Stimulated activated naive CD8-positive, alpha-beta T cell treated with anti-CD3 and anti-CD28 coated beads, Interleukin-15, Interleukin-2, amounts not matched to agents 100 ng/mL and 50 ng/mL, for 24 hours (primary cell): ENCODE measurements around the gene UBE2J2.

ENCODE experiments used
- H3K27ac Mint-ChIP-seq: one replicate; pipeline ENCODE4 v1.8.0; 2021; ENCODE audit warnings: mild to moderate bottlenecking, mixed read lengths
- H3K27me3 Mint-ChIP-seq: one replicate; pipeline ENCODE4 v1.8.0; 2021; ENCODE audit warnings: mixed read lengths
- H3K36me3 Mint-ChIP-seq: one replicate; pipeline ENCODE4 v1.8.0; 2021; ENCODE audit warnings: low read depth, mixed read lengths
- H3K4me1 Mint-ChIP-seq: one replicate; pipeline ENCODE4 v1.8.0; 2021; ENCODE audit warnings: low read depth, mixed read lengths
- H3K4me3 Mint-ChIP-seq: one replicate; pipeline ENCODE4 v1.8.0; 2021; ENCODE audit warnings: mild to moderate bottlenecking, mixed read lengths
- H3K9me3 Mint-ChIP-seq: one replicate; pipeline ENCODE4 v1.8.0; 2021; ENCODE audit warnings: mixed read lengths

Gene UBE2J2

DNA sequence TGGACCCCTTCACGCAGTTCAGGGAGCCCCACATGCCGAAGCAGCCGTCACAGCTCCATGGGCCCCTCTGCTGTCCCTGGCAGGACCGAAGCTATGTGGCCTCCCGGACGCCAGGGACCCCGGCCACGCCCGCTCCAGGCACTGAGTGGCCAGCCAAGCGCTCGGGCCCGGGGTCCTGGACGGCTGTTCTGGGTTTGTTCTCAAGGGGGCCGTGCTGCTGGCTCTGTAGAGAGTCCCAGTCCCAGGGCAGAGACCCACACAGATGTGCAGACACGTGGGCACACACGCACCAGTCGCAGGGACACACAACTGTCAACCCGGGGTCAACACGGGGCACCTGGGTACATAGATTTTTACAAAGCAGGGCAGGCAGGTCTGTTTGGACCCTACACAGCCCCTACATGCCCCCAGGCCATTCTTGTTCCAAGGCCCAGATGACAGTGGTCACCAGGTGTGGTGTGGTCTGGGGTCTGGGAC is 34.9 kb downstream of the UBE2J2 start:
- Mint-ChIP-seq H3K36me3 (peaks cover 10% of the 10 kb centered on the region), H3K4me3 (no peak overlapping the region), H3K27ac (no peak overlapping the region), H3K4me1 (peaks cover 10% of the 10 kb centered on the region), H3K9me3 (no peaks in the 10 kb centered on the region), H3K27me3 (no peaks in the 10 kb centered on the region)

- Mint-ChIP-seq H3K4me1 (peaks cover 15% of the 10 kb centered on the region), H3K36me3 (peaks cover 15% of the 10 kb centered on the region), H3K4me3 (no peak overlapping the region), H3K27ac (no peak overlapping the region), H3K27me3 (no peaks in the 10 kb centered on the region), H3K9me3 (no peaks in the 10 kb centered on the region)
Observed at GRCh38 chr1:1237874-1238701, 35.6 kb downstream of the UBE2J2 start.

DNA sequence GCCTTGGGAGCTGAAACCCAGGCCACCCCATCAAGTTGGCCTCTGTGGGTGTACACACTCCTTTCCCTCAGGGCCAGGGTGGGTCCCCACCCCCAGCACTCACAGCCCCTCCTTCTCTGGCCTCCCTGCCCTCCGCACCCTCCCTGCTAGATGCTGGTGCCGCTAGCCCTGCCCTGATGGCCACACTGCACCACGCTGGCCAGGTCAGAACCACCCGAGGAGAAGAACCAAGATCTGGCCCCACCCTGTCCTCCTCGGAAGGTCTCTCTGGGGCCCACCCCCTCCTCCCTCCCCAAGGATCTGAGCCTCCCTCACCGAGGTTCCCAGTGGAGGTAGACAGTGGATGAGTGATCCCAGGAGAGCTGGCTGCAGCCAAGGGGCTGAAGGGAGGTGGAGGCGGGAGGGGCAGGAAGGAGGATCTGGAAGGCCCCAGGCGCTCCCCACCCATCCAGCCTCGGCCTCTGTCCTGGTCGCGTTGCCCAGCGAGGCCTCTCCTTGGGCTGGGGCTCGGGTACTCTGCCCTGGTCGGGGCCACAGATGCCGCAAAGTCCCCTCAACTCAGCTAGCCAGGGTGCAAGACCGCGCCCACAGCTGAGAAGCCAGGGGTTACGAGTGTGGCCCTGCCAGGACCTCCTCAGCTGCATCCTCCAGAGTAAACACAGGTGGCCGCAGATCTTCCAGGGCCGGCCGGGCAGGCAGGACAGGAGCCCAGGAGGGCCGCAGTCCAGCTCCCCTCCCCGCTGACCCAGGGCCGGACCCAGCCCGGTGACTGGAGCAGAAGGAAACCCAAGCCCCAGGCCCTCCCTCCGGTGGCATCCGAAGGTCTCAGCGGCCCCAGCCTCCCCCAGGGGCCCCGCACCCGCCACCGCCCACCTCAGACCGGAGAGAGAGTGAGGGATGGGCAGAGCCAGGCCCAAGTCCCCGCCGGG is 36.4 kb downstream of the UBE2J2 start:
- Mint-ChIP-seq H3K27ac (no peak overlapping the region), H3K9me3 (no peaks in the 10 kb centered on the region), H3K4me3 (no peak overlapping the region)

GRCh38 chr1:1236176-1236763 is 37.4 kb downstream of the UBE2J2 start:
- H3K27me3 Mint-ChIP-seq: no peaks in the 10 kb centered on the region
- no peak overlapping the region for H3K27ac Mint-ChIP-seq
- H3K36me3 Mint-ChIP-seq: peaks cover 15% of the 10 kb centered on the region
- no peak overlapping the region for H3K4me3 Mint-ChIP-seq
- H3K9me3 Mint-ChIP-seq: no peaks in the 10 kb centered on the region
- peaks cover 15% of the 10 kb centered on the region for H3K4me1 Mint-ChIP-seq

More for the DNA sequence above, 36.4 kb downstream of the UBE2J2 start:
- Mint-ChIP-seq H3K4me1 (peaks cover 15% of the 10 kb centered on the region), H3K27me3 (no peaks in the 10 kb centered on the region), H3K36me3 (peaks cover 15% of the 10 kb centered on the region)

GRCh38 chr1:1235016-1235744 is 38.5 kb downstream of the UBE2J2 start:
- Mint-ChIP-seq H3K27me3 (no peaks in the 10 kb centered on the region), H3K36me3 (peaks cover 19% of the 10 kb centered on the region), H3K4me1 (peaks cover 26% of the 10 kb centered on the region), H3K4me3 (no peak overlapping the region), H3K9me3 (no peaks in the 10 kb centered on the region), H3K27ac (no peak overlapping the region)

DNA sequence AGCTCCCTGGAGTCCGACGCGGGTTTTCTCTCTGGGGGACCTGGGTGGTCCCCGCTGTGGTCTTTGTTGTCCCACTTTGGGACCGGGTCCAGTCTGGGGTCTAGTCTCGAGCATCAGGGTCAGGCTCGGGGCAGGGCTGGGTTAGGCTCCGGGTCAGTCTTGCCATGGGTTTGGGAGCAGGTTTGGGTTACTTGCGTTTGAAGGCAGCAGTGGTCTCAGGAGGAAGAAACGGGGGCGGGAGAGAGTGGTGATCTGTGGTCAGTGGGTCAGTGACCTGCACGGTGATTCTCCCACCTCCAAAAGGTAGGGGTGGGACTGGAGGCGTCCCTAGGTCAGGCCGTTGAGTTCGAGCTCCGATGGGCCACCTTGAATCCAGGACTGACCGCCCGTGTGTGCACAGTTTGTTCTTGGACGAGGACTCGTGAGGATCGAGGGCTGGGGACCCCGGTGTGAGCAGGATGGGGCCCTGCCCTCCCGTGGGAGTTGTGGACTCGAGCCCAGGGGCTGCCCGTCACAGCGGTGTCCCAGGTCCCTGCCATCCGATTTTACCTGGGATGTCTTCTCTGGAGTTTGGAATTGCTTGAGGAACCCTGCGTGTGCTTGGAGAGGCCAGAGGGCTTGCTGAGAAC is 39.4 kb downstream of the UBE2J2 start:
- H3K4me1 Mint-ChIP-seq: peaks cover 35% of the 10 kb centered on the region
- H3K36me3 Mint-ChIP-seq: peaks cover 26% of the 10 kb centered on the region
- peak overlapping the region; percentile 95 for H3K27ac Mint-ChIP-seq
- no peaks in the 10 kb centered on the region for H3K9me3 Mint-ChIP-seq
- H3K4me3 Mint-ChIP-seq: peak overlapping the region; percentile 84
- no peaks in the 10 kb centered on the region for H3K27me3 Mint-ChIP-seq

DNA sequence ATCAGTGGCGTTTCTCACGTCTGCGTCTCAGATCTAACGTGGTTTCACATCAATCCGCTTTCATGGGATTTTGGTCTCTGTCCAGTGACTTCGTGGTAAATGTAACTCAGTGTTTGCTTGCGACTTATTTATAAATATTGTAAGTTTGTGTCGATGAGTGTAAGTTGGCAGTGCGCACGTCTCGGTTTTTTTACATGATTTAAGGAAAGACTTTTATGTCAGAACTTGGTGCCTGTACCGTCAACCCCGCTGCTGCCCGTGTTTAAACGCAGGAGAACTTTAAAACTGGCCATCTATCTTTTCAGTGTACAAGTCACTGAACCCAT is 40.1 kb downstream of the UBE2J2 start:
- H3K36me3 Mint-ChIP-seq: peaks cover 32% of the 10 kb centered on the region
- H3K4me3 Mint-ChIP-seq: peak overlapping the region; percentile 84
- H3K27ac Mint-ChIP-seq: peak overlapping the region; percentile 95
- H3K27me3 Mint-ChIP-seq: no peaks in the 10 kb centered on the region
- peaks cover 41% of the 10 kb centered on the region for H3K4me1 Mint-ChIP-seq
- no peaks in the 10 kb centered on the region for H3K9me3 Mint-ChIP-seq

GRCh38 chr1:1232796-1233566 is 40.7 kb downstream of the UBE2J2 start:
- H3K4me3 Mint-ChIP-seq: peak overlapping the region; percentile 84
- no peaks in the 10 kb centered on the region for H3K9me3 Mint-ChIP-seq
- peaks cover 42% of the 10 kb centered on the region for H3K4me1 Mint-ChIP-seq
- H3K36me3 Mint-ChIP-seq: peaks cover 34% of the 10 kb centered on the region
- H3K27me3 Mint-ChIP-seq: no peaks in the 10 kb centered on the region
- peak overlapping the region; percentile 95 for H3K27ac Mint-ChIP-seq

GRCh38 chr1:1232208-1232795 is 41.4 kb downstream of the UBE2J2 start, which contains the start of gene B3GALT6:
TSS of gene B3GALT6 (plus strand) at chr1:1232237. CDS start at chr1:1232279, 42 bp downstream.
- H3K36me3 Mint-ChIP-seq: peaks cover 34% of the 10 kb centered on the region
- peaks cover 42% of the 10 kb centered on the region for H3K4me1 Mint-ChIP-seq
- H3K9me3 Mint-ChIP-seq: no peaks in the 10 kb centered on the region
- H3K4me3 Mint-ChIP-seq: peak within 1 kb of the TSS; percentile 94
- H3K27me3 Mint-ChIP-seq: no peaks in the 10 kb centered on the region
- peak within 1 kb of the TSS; percentile 86 for H3K27ac Mint-ChIP-seq

DNA sequence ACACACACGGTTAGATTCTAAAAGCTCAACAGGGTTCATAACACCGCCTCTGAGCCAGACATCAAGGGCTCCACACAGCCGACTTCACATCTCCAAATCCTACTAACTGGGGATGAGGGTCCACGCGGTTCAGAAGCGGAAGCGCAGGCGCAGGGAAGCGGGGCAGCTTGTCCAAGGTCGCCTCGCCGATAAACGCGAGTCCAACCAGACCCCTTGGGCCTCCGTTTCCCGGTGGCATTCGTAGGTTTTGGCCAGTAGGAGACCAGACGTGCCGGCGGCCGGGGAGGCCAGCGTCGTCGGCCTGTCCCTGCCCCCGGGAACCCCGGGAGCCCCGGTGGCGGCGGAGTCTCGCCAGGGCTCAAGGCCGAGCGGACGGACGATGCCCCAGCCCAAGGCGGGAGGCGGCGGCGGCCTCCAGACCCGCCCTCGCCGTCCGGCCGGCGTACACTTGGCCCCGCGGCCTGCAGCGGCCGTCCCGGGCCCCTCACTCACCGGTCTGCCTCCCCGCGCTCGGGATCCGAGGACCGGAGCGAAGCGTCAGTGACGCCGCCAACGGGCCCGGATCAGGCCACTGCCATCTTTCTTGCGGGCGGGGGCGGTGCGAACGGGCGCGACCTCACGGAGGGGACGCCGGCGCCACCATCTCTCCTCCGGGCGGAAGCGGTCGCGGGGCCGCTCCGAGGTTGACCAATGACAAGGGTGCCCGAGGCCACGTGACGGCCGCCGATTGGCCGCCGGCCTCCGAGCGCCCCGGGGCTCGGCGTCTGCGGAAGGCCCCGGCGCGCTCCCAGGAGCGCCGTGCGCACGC is 42.0 kb downstream of the UBE2J2 start, which contains the start of gene SDF4:
Gene SDF4, minus strand, starts transcription at position 602 of the 808 bp plus-strand sequence. CDS start 3,229 bp downstream, outside the sequence.
- Mint-ChIP-seq H3K9me3 (no peaks in the 10 kb centered on the region), H3K27me3 (no peaks in the 10 kb centered on the region), H3K36me3 (peaks cover 34% of the 10 kb centered on the region), H3K27ac (peak within 1 kb of the TSS; percentile 86), H3K4me1 (peaks cover 42% of the 10 kb centered on the region), H3K4me3 (peak within 1 kb of the TSS; percentile 94)

GRCh38 chr1:1230656-1231399 is 42.8 kb downstream of the UBE2J2 start:
- peaks cover 40% of the 10 kb centered on the region for H3K36me3 Mint-ChIP-seq
- H3K4me1 Mint-ChIP-seq: peaks cover 42% of the 10 kb centered on the region
- H3K27me3 Mint-ChIP-seq: no peaks in the 10 kb centered on the region
- no peaks in the 10 kb centered on the region for H3K9me3 Mint-ChIP-seq
- peak overlapping the region; percentile 94 for H3K4me3 Mint-ChIP-seq
- peak overlapping the region; percentile 86 for H3K27ac Mint-ChIP-seq

GRCh38 chr1:1229770-1230169 is 43.9 kb downstream of the UBE2J2 start:
- Mint-ChIP-seq H3K27ac (peak overlapping the region; percentile 80), H3K4me1 (peaks cover 42% of the 10 kb centered on the region), H3K4me3 (peak overlapping the region; percentile 94), H3K27me3 (no peaks in the 10 kb centered on the region), H3K36me3 (peaks cover 46% of the 10 kb centered on the region), H3K9me3 (no peaks in the 10 kb centered on the region)
